Measurements from ENCODE around the gene FBXL4. TPM values are rescaled to one million over a fixed set of nuclear protein-coding genes. Genes with fewer than 3 reads are reported as not detected.
A peak's percentile ranks its signal among the peaks of the same experiment; 100 is the strongest.

The FBXL4 gene
- polyA plus RNA-seq, 1 donor (not counting 4 experiments of a cell fraction or from before 2014, with no cell fraction given), result 19.9 TPM

DNA sequence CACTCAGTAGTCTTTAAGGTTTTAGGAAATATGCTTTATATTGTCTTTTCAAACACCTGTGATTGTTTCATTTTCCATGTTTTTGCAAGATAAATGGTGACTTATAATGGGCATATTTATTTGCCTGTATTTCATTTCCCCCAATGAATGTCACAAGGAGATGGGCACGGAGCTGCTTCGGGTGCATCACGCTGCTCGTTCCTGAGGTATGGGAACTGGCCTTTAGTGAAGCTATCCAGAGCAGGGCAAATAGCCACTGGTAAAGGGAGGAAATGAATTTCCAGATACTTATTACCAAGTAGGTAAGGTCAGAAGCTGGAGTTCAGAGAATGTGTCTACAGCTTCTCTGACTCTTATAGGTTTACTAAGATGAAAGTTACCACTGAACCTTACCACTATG is 109.7 kb downstream of the FBXL4 start:
- H3K36me3 ChIP-seq (ENCODE audit: control insufficient read depth in 2 of 2, extremely low read depth in 1 of 2, insufficient read depth in 2 of 2, low read length in 2 of 2), result no peaks in the 10 kb centered on the region
- peaks cover 6% of the 10 kb centered on the region for H3K4me1 ChIP-seq (ENCODE audit: control insufficient read depth, extremely low read depth, insufficient read depth, low read length)
- TF ChIP-seq EZH2 (IDR thresholded peaks at IDR 0.05; ENCODE audit: low read length), result peak; percentile 47
- TF ChIP-seq, protein P1, sequence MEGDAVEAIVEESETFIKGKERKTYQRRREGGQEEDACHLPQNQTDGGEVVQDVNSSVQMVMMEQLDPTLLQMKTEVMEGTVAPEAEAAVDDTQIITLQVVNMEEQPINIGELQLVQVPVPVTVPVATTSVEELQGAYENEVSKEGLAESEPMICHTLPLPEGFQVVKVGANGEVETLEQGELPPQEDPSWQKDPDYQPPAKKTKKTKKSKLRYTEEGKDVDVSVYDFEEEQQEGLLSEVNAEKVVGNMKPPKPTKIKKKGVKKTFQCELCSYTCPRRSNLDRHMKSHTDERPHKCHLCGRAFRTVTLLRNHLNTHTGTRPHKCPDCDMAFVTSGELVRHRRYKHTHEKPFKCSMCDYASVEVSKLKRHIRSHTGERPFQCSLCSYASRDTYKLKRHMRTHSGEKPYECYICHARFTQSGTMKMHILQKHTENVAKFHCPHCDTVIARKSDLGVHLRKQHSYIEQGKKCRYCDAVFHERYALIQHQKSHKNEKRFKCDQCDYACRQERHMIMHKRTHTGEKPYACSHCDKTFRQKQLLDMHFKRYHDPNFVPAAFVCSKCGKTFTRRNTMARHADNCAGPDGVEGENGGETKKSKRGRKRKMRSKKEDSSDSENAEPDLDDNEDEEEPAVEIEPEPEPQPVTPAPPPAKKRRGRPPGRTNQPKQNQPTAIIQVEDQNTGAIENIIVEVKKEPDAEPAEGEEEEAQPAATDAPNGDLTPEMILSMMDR (optimal IDR thresholded peaks at IDR 0.05 in 1 of 3, IDR thresholded peaks at IDR 0.05 in 1 of 3, conservative IDR thresholded peaks at IDR 0.05 in 1 of 3; ENCODE audit: extremely low read depth in 1 of 3, insufficient read depth in 2 of 3, low read length in 3 of 3), result no peak
- H4K20me1 ChIP-seq (ENCODE audit: control insufficient read depth, extremely low read depth, insufficient read depth, low read length), result peaks cover 3% of the 10 kb centered on the region
- H3K79me2 ChIP-seq (ENCODE audit: control insufficient read depth, insufficient read depth, low read length), result no peaks in the 10 kb centered on the region
- no peaks in the 10 kb centered on the region for H3K9me3 ChIP-seq (ENCODE audit: control insufficient read depth, low read depth, low read length)
- no peak overlapping the region for H3K4me3 ChIP-seq (ENCODE audit: control insufficient read depth in 2 of 3, extremely low read depth in 1 of 3, insufficient read depth in 2 of 3, low read depth in 1 of 3, low read length in 3 of 3)
- no peak overlapping the region for H3K9ac ChIP-seq (ENCODE audit: control insufficient read depth, extremely low read depth, insufficient read depth, low read length)
- FAIRE-seq, result no peak
- H2AFZ ChIP-seq (ENCODE audit: control insufficient read depth, low read length), result no peak overlapping the region
- no peaks in the 10 kb centered on the region for H3K9me1 ChIP-seq (ENCODE audit: control insufficient read depth, extremely low read depth, insufficient read depth, low read length)
- no peak for DNase-seq (ENCODE audit: low read depth, low spot score)
- H3K27me3 ChIP-seq (ENCODE audit: control insufficient read depth, extremely low read depth, insufficient read depth, low read length), result peaks cover 84% of the 10 kb centered on the region
- no peak overlapping the region for H3K27ac ChIP-seq (ENCODE audit: control insufficient read depth, insufficient read depth, low read length)
- dilution Hi-C loops (cut with MboI; ENCODE audit: extremely low pct_ligation_motif_present, low sequenced_read_pairs), result no loop called here
- H3K4me2 ChIP-seq (ENCODE audit: control insufficient read depth, extremely low read depth, insufficient read depth, low read depth, low read length), result no peak overlapping the region

DNA sequence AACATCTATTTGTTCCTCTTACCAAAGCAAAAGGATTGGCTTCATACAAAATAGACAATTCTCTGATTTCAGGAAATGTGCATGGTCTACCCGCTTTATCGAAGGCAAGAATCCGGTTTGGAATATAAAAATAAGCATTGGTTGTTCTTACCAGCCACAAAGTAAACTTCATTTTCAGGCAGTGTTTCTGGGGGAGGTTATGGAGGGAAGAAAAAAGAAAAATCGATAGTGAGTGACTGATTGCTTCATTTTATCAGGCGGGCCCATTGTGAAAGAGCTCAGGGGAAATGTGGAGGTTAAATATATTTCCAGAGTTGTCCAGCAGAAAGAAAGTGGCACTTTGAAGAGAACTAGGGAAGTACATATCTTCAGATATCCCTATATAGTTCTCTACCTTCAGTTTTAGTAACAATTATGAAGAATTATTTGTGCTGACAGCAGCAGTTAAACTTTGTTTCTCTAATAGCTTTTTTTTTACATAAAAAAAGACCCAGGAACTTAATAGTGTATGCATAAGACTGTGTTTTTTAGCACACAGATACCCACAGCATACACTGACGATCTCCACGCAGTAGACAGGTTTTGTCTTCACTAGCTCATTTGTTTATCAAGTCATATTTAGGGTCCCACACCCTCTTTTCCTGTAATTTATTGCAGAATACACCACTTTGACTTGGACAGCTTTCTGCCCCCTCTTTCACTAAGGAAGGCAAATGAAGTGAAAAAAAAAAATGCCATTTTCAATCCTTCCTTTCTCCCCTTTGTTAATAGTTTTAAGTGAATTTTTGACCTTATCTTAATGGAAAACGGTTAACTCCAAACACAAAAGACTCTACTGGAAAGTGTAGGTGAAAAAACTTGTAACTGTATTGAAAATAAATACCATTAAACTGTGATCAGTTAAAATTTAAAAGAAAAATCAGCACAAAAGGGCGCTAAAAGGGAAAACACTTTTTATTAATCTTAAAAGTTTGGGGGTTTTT is 110.5 kb downstream of the FBXL4 start:
- TF ChIP-seq EZH2 (IDR thresholded peaks at IDR 0.05; ENCODE audit: low read length), result no peak
- TF ChIP-seq, protein P1 (optimal IDR thresholded peaks at IDR 0.05 in 1 of 3, IDR thresholded peaks at IDR 0.05 in 1 of 3, conservative IDR thresholded peaks at IDR 0.05 in 1 of 3; ENCODE audit: extremely low read depth in 1 of 3, insufficient read depth in 2 of 3, low read length in 3 of 3), result no peak
- DNase-seq (ENCODE audit: low read depth, low spot score), result no peak
- H3K79me2 ChIP-seq (ENCODE audit: control insufficient read depth, insufficient read depth, low read length), result no peaks in the 10 kb centered on the region
- peaks cover 3% of the 10 kb centered on the region for H4K20me1 ChIP-seq (ENCODE audit: control insufficient read depth, extremely low read depth, insufficient read depth, low read length)
- H3K4me3 ChIP-seq (ENCODE audit: control insufficient read depth in 2 of 3, extremely low read depth in 1 of 3, insufficient read depth in 2 of 3, low read depth in 1 of 3, low read length in 3 of 3), result no peak overlapping the region
- H3K27me3 ChIP-seq (ENCODE audit: control insufficient read depth, extremely low read depth, insufficient read depth, low read length), result peaks cover 84% of the 10 kb centered on the region
- no peaks in the 10 kb centered on the region for H3K36me3 ChIP-seq (ENCODE audit: control insufficient read depth in 2 of 2, extremely low read depth in 1 of 2, insufficient read depth in 2 of 2, low read length in 2 of 2)
- H3K9ac ChIP-seq (ENCODE audit: control insufficient read depth, extremely low read depth, insufficient read depth, low read length), result no peak overlapping the region
- H3K27ac ChIP-seq (ENCODE audit: control insufficient read depth, insufficient read depth, low read length), result no peak overlapping the region
- H3K4me2 ChIP-seq (ENCODE audit: control insufficient read depth, extremely low read depth, insufficient read depth, low read depth, low read length), result no peak overlapping the region
- dilution Hi-C loops (cut with MboI; ENCODE audit: extremely low pct_ligation_motif_present, low sequenced_read_pairs), result no loop called here
- no peak overlapping the region for H2AFZ ChIP-seq (ENCODE audit: control insufficient read depth, low read length)
- no peaks in the 10 kb centered on the region for H3K9me1 ChIP-seq (ENCODE audit: control insufficient read depth, extremely low read depth, insufficient read depth, low read length)
- no peak for FAIRE-seq
- no peaks in the 10 kb centered on the region for H3K9me3 ChIP-seq (ENCODE audit: control insufficient read depth, low read depth, low read length)
- H3K4me1 ChIP-seq (ENCODE audit: control insufficient read depth, extremely low read depth, insufficient read depth, low read length), result peaks cover 10% of the 10 kb centered on the region
